Measurements from ENCODE around the gene PCGF2.

Gene PCGF2

DNA sequence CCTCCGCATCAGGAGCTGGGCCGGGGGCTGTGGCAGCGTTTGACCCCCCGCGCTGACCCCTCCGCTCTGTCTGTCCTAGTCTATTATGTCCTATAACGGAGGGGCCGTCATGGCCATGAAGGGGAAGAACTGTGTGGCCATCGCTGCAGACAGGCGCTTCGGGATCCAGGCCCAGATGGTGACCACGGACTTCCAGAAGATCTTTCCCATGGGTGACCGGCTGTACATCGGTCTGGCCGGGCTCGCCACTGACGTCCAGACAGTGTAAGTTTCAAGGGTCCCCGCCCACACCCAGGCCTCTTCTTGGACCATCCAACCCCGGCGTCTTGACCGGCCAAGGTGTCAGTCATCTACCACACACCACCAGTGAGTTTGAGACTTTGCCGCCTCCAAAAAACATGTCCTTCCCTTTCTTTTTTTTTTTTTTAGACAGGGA is 5.0 kb upstream of the PCGF2 start:
- TF ChIP-seq, protein P1, sequence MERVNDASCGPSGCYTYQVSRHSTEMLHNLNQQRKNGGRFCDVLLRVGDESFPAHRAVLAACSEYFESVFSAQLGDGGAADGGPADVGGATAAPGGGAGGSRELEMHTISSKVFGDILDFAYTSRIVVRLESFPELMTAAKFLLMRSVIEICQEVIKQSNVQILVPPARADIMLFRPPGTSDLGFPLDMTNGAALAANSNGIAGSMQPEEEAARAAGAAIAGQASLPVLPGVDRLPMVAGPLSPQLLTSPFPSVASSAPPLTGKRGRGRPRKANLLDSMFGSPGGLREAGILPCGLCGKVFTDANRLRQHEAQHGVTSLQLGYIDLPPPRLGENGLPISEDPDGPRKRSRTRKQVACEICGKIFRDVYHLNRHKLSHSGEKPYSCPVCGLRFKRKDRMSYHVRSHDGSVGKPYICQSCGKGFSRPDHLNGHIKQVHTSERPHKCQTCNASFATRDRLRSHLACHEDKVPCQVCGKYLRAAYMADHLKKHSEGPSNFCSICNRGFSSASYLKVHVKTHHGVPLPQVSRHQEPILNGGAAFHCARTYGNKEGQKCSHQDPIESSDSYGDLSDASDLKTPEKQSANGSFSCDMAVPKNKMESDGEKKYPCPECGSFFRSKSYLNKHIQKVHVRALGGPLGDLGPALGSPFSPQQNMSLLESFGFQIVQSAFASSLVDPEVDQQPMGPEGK (CRISPR knock-in tag; IDR thresholded peaks at IDR 0.05; ENCODE audit: borderline replicate concordance), result no peak
- TF ChIP-seq ZNF8 (CRISPR knock-in tag; IDR thresholded peaks at IDR 0.05), result no peak
- TF ChIP-seq ARNTL (CRISPR knock-in tag; IDR thresholded peaks at IDR 0.05; ENCODE audit: borderline replicate concordance, low read depth), result no peak
- no peak for TF ChIP-seq ESRRG (CRISPR knock-in tag; IDR thresholded peaks at IDR 0.05)
- no peak for TF ChIP-seq ISL1 (CRISPR knock-in tag; IDR thresholded peaks at IDR 0.05)
- no peak for TF ChIP-seq GLIS3 (CRISPR knock-in tag; IDR thresholded peaks at IDR 0.05)
- TF ChIP-seq PPARA (CRISPR knock-in tag; IDR thresholded peaks at IDR 0.05; ENCODE audit: borderline replicate concordance), result no peak
- TF ChIP-seq ZNF565 (CRISPR knock-in tag; conservative IDR thresholded peaks at IDR 0.05; ENCODE audit: low read depth), result no peak
- no peak for ATAC-seq

DNA sequence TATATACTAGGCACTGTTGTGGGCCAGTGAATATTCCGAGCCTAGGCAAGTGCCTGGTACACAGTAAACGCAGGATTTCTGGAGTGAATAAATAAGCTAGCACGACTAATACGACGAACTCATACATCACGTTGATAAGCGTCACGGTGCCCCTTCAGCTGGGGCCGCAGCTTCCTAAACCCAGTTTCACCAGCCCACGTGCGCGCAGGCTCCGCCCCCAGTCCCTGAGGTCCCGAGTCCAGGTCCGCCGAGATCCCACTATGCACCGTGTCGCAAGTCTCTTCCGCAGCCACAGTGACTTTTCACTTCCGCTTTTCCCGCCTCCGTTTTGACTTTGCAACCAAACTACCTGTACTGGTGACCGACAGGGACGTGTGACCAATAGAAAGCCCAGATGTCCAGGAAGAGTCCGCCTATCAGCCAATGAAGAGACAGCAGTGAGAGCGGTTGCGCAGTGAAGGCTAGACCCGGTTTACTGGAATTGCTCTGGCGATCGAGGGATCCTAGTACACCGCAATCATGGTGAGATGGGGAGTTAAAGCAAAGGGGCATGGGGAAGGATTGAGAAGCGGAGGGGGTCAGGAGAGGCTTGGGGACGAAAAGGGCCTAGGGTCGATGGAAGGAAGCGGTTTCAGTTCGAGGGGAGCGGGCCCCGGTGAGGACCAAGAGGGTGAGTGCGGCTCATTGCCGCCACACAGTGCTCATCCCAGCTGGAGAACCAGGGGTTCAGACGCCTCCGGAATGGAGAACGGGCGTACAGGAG is 4.4 kb upstream of the PCGF2 start, which contains the start of gene PSMB3:
Gene PSMB3, plus strand, starts transcription at position 434 of the 763 bp plus-strand sequence. Its CDS starts 86 bp downstream, at position 520.
- no peak for TF ChIP-seq GLIS3 (CRISPR knock-in tag; IDR thresholded peaks at IDR 0.05)
- TF ChIP-seq OSR1 (CRISPR knock-in tag; IDR thresholded peaks at IDR 0.05), result no peak
- no peak for TF ChIP-seq RARB (CRISPR knock-in tag; IDR thresholded peaks at IDR 0.05)
- no peak for TF ChIP-seq ARNTL (CRISPR knock-in tag; IDR thresholded peaks at IDR 0.05; ENCODE audit: borderline replicate concordance, low read depth)
- TF ChIP-seq ZNF8 (CRISPR knock-in tag; IDR thresholded peaks at IDR 0.05), result no peak
- 0 out of 2 replicates have a peak, but pooled peaks have one; percentile 14 for TF ChIP-seq ZFP3 (CRISPR knock-in tag; IDR thresholded peaks at IDR 0.05)
- ATAC-seq, result peak; percentile 84

DNA sequence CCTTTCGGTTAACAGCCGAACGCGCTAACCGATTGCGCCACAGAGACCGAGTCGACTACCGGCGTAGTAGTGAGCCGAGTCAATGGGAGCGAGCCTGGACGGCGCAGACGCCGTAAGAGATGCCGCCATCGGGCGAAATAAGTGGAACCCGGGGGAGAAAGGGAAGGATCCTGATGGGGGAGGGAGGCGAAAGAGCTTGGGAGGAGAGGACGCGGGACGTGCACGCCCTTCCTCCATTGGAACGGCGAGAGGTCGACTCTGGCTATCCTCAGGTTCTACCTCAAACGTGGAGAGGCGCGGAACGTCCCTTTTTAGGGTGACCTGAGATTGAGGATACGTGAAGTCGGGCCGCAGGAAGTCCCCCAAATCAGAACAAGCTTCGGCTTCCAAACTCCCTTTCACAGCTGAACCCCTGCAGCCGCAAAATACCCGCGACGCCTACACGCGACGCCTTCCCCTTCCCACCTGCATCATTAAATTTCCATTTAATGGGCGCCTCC is 3.7 kb upstream of the PCGF2 start:
- TF ChIP-seq, protein P2, sequence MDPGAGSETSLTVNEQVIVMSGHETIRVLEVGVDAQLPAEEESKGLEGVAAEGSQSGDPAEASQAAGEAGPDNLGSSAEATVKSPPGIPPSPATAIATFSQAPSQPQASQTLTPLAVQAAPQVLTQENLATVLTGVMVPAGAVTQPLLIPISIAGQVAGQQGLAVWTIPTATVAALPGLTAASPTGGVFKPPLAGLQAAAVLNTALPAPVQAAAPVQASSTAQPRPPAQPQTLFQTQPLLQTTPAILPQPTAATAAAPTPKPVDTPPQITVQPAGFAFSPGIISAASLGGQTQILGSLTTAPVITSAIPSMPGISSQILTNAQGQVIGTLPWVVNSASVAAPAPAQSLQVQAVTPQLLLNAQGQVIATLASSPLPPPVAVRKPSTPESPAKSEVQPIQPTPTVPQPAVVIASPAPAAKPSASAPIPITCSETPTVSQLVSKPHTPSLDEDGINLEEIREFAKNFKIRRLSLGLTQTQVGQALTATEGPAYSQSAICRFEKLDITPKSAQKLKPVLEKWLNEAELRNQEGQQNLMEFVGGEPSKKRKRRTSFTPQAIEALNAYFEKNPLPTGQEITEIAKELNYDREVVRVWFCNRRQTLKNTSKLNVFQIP (CRISPR knock-in tag; IDR thresholded peaks at IDR 0.05; ENCODE audit: borderline replicate concordance, low read depth), result no peak
- TF ChIP-seq ZFP30 (CRISPR knock-in tag; IDR thresholded peaks at IDR 0.05), result no peak
- no peak for TF ChIP-seq TCF4 (CRISPR knock-in tag; IDR thresholded peaks at IDR 0.05; ENCODE audit: borderline replicate concordance)
- TF ChIP-seq GLIS3 (CRISPR knock-in tag; IDR thresholded peaks at IDR 0.05), result no peak
- no peak for TF ChIP-seq ISL1 (CRISPR knock-in tag; IDR thresholded peaks at IDR 0.05)
- no peak for TF ChIP-seq CSDC2 (CRISPR knock-in tag; IDR thresholded peaks at IDR 0.05)
- TF ChIP-seq, protein P1 (CRISPR knock-in tag; IDR thresholded peaks at IDR 0.05; ENCODE audit: borderline replicate concordance), result no peak
- TF ChIP-seq, protein P3, sequence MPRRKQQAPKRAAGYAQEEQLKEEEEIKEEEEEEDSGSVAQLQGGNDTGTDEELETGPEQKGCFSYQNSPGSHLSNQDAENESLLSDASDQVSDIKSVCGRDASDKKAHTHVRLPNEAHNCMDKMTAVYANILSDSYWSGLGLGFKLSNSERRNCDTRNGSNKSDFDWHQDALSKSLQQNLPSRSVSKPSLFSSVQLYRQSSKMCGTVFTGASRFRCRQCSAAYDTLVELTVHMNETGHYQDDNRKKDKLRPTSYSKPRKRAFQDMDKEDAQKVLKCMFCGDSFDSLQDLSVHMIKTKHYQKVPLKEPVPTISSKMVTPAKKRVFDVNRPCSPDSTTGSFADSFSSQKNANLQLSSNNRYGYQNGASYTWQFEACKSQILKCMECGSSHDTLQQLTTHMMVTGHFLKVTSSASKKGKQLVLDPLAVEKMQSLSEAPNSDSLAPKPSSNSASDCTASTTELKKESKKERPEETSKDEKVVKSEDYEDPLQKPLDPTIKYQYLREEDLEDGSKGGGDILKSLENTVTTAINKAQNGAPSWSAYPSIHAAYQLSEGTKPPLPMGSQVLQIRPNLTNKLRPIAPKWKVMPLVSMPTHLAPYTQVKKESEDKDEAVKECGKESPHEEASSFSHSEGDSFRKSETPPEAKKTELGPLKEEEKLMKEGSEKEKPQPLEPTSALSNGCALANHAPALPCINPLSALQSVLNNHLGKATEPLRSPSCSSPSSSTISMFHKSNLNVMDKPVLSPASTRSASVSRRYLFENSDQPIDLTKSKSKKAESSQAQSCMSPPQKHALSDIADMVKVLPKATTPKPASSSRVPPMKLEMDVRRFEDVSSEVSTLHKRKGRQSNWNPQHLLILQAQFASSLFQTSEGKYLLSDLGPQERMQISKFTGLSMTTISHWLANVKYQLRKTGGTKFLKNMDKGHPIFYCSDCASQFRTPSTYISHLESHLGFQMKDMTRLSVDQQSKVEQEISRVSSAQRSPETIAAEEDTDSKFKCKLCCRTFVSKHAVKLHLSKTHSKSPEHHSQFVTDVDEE (CRISPR knock-in tag; IDR thresholded peaks at IDR 0.05), result no peak
- TF ChIP-seq, protein P4, sequence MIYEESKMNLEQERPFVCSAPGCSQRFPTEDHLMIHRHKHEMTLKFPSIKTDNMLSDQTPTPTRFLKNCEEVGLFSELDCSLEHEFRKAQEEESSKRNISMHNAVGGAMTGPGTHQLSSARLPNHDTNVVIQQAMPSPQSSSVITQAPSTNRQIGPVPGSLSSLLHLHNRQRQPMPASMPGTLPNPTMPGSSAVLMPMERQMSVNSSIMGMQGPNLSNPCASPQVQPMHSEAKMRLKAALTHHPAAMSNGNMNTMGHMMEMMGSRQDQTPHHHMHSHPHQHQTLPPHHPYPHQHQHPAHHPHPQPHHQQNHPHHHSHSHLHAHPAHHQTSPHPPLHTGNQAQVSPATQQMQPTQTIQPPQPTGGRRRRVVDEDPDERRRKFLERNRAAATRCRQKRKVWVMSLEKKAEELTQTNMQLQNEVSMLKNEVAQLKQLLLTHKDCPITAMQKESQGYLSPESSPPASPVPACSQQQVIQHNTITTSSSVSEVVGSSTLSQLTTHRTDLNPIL (CRISPR knock-in tag; IDR thresholded peaks at IDR 0.05; ENCODE audit: low read depth), result no peak
- TF ChIP-seq SNAI2 (CRISPR knock-in tag; IDR thresholded peaks at IDR 0.05), result no peak
- ATAC-seq, result peak; percentile 34

All from SK-N-SH treated with all-trans-retinoic acid at 6 μM for 48 hours (cell line).